GM18868 (cell line): ENCODE results near the gene EXOC6B.

ENCODE experiments used
- ATAC-seq: cut with Tn5 transposase; IDR thresholded peaks from one replicate; pipeline ENCODE4 v1.9.1; 2021; ENCODE audit warnings: mild to moderate bottlenecking, moderate library complexity; ENCODE audit not compliant: unreplicated experiment

The EXOC6B gene

GRCh38 chr2:72830273-72830672 lies 4.4 kb upstream of the EXOC6B start:
- no peak for ATAC-seq

GRCh38 chr2:72828840-72829507 lies 3.1 kb upstream of the EXOC6B start:
- no peak for ATAC-seq

GRCh38 chr2:72827966-72828646 lies 2.3 kb upstream of the EXOC6B start:
- no peak for ATAC-seq

- ATAC-seq = no peak
Observed at GRCh38 chr2:72827487-72827886, 1.7 kb upstream of the EXOC6B start.

- ATAC-seq = no peak
Observed at GRCh38 chr2:72826156-72826477, 284 bp upstream of the EXOC6B start.

- no peak for ATAC-seq
Observed at GRCh38 chr2:72824224-72824842, 1.5 kb downstream of the EXOC6B start.

GRCh38 chr2:72822794-72823193 lies 3.0 kb downstream of the EXOC6B start:
- ATAC-seq = no peak

- ATAC-seq = no peak
Observed at GRCh38 chr2:72821983-72822382, 3.9 kb downstream of the EXOC6B start.

GRCh38 chr2:72821118-72821517 lies 4.7 kb downstream of the EXOC6B start:
- ATAC-seq = no peak

- no peak for ATAC-seq
Observed at GRCh38 chr2:72819501-72819900, 6.3 kb downstream of the EXOC6B start.

- ATAC-seq = no peak
Observed at GRCh38 chr2:72815655-72816278, 10.1 kb downstream of the EXOC6B start.

- ATAC-seq = no peak
Observed at GRCh38 chr2:72813841-72814240, 12.0 kb downstream of the EXOC6B start.

GRCh38 chr2:72810165-72810564 lies 15.7 kb downstream of the EXOC6B start:
- no peak for ATAC-seq

- no peak for ATAC-seq
Observed at GRCh38 chr2:72809095-72809494, 16.7 kb downstream of the EXOC6B start.

GRCh38 chr2:72806280-72806945 lies 19.4 kb downstream of the EXOC6B start:
- ATAC-seq = no peak

GRCh38 chr2:72803626-72804320 lies 22.1 kb downstream of the EXOC6B start:
- ATAC-seq = no peak

GRCh38 chr2:72803151-72803550 lies 22.7 kb downstream of the EXOC6B start:
- no peak for ATAC-seq

- ATAC-seq = no peak
Observed at GRCh38 chr2:72800492-72800891, 25.3 kb downstream of the EXOC6B start.

- ATAC-seq = no peak
Observed at GRCh38 chr2:72797740-72798139, 28.1 kb downstream of the EXOC6B start.

- ATAC-seq = no peak
Observed at GRCh38 chr2:72796766-72797165, 29.1 kb downstream of the EXOC6B start.

- no peak for ATAC-seq
Observed at GRCh38 chr2:72794572-72794971, 31.3 kb downstream of the EXOC6B start.
